Measurements from ENCODE around the gene GPR61. TPM values are rescaled to one million over a fixed set of nuclear protein-coding genes. Genes with fewer than 3 reads are reported as not detected.

Gene GPR61
- total and polyA plus RNA-seq, 4 donors, result not detected

- Histone ChIP-seq H3K4me3 (ENCODE audit: low read length in 2 of 2) (peak overlapping the region; percentile 74 to 96), H3K36me3 (ENCODE audit: control insufficient read depth in 1 of 2, insufficient read depth in 2 of 2, low read length in 1 of 2) (no peaks in the 10 kb centered on the region), H3K4me1 (ENCODE audit: control insufficient read depth in 1 of 2, insufficient read depth in 2 of 2, low read length in 2 of 2) (no peaks in the 10 kb centered on the region), H3K27me3 (ENCODE audit: control insufficient read depth in 1 of 2, insufficient read depth in 2 of 2, low read length in 1 of 2) (no peaks in the 10 kb centered on the region), H3K9me3 (ENCODE audit: control insufficient read depth, low read length) (no peaks in the 10 kb centered on the region), H3K27ac (ENCODE audit: low read depth in 1 of 2, low read length in 2 of 2) (peak overlapping the region; percentile 67 to 97)
- ATAC-seq (ENCODE audit: low FRiP score) (peak; percentile 40), DNase-seq (no peak)
- intact Hi-C loops (cut with DNase I), result loop anchor here (2.0 to 10.0 kb wide), 5 partner anchors 73 to 437 kb away; partner anchors contain the start of genes AHCYL1 (in 1 of the 2) and GSTM1 (in 1 of the 2)
- WGBS, 2 donors, result 9 to 10% methylated on average over 22 of the region's 22 CpGs
Observed at GRCh38 chr1:109547463-109548320, 8.0 kb downstream of the GPR61 start.

GRCh38 chr1:109548321-109549267, 8.9 kb downstream of the GPR61 start, which contains the start of gene GNAI3:
Gene GNAI3, plus strand, starts transcription at chr1:109548615. Its CDS starts 106 bp downstream, at chr1:109548721.
- WGBS, 2 donors, result 0% methylated on average over 67 to 68 of the region's 68 CpGs
- no peaks in the 10 kb centered on the region for H3K4me1 ChIP-seq (ENCODE audit: control insufficient read depth in 1 of 2, insufficient read depth in 2 of 2, low read length in 2 of 2)
- H3K4me3 ChIP-seq (ENCODE audit: low read length in 2 of 2), result peak within 1 kb of the TSS; percentile 83 to 96
- intact Hi-C loops (cut with DNase I), result loop anchor here (2.0 to 10.0 kb wide), 3 partner anchors 72 to 436 kb away; partner anchors contain the start of genes AHCYL1 (in 1 of the 2) and GSTM1 (in 1 of the 2)
- H3K36me3 ChIP-seq (ENCODE audit: control insufficient read depth in 1 of 2, insufficient read depth in 2 of 2, low read length in 1 of 2), result no peaks in the 10 kb centered on the region
- H3K27ac ChIP-seq (ENCODE audit: low read depth in 1 of 2, low read length in 2 of 2), result peak within 1 kb of the TSS; percentile 67 to 97
- no peaks in the 10 kb centered on the region for H3K9me3 ChIP-seq (ENCODE audit: control insufficient read depth, low read length)
- no peaks in the 10 kb centered on the region for H3K27me3 ChIP-seq (ENCODE audit: control insufficient read depth in 1 of 2, insufficient read depth in 2 of 2, low read length in 1 of 2)
- DNase-seq, result peak; percentile 99
- peak; percentile 98 for ATAC-seq (ENCODE audit: low FRiP score)

- Histone ChIP-seq H3K27me3 (ENCODE audit: control insufficient read depth in 1 of 2, insufficient read depth in 2 of 2, low read length in 1 of 2) (no peaks in the 10 kb centered on the region), H3K36me3 (ENCODE audit: control insufficient read depth in 1 of 2, insufficient read depth in 2 of 2, low read length in 1 of 2) (no peaks in the 10 kb centered on the region), H3K27ac (ENCODE audit: low read depth in 1 of 2, low read length in 2 of 2) (no peak overlapping the region), H3K4me1 (ENCODE audit: control insufficient read depth in 1 of 2, insufficient read depth in 2 of 2, low read length in 2 of 2) (no peaks in the 10 kb centered on the region), H3K9me3 (ENCODE audit: control insufficient read depth, low read length) (no peaks in the 10 kb centered on the region), H3K4me3 (ENCODE audit: low read length in 2 of 2) (no peak overlapping the region)
- ATAC-seq (ENCODE audit: low FRiP score) (no peak), DNase-seq (no peak)
- intact Hi-C loops (cut with DNase I), result no loop called here
- 89 to 91% methylated on average over 2 of the region's 2 CpGs for WGBS, 2 donors
Observed at GRCh38 chr1:109556563-109556962, 16.9 kb downstream of the GPR61 start.

- 95 to 97% methylated on average over 5 of the region's 5 CpGs for WGBS, 2 donors
- peaks cover 0 to 2% of the 10 kb centered on the region in 2 donors for H3K4me1 ChIP-seq (ENCODE audit: control insufficient read depth in 1 of 2, insufficient read depth in 2 of 2, low read length in 2 of 2)
Observed at GRCh38 chr1:109557520-109557919, 17.8 kb downstream of the GPR61 start.

GRCh38 chr1:109559995-109560394, 20.3 kb downstream of the GPR61 start:
- Histone ChIP-seq H3K4me1 (ENCODE audit: control insufficient read depth in 1 of 2, insufficient read depth in 2 of 2, low read length in 2 of 2) (peaks cover 0 to 3% of the 10 kb centered on the region in 2 donors), H3K27ac (ENCODE audit: low read depth in 1 of 2, low read length in 2 of 2) (no peak overlapping the region), H3K36me3 (ENCODE audit: control insufficient read depth in 1 of 2, insufficient read depth in 2 of 2, low read length in 1 of 2) (no peaks in the 10 kb centered on the region), H3K9me3 (ENCODE audit: control insufficient read depth, low read length) (no peaks in the 10 kb centered on the region), H3K27me3 (ENCODE audit: control insufficient read depth in 1 of 2, insufficient read depth in 2 of 2, low read length in 1 of 2) (no peaks in the 10 kb centered on the region), H3K4me3 (ENCODE audit: low read length in 2 of 2) (no peak overlapping the region)
- no peak for DNase-seq
- no peak for ATAC-seq (ENCODE audit: low FRiP score)
- intact Hi-C loops (cut with DNase I), result no loop called here

More at GRCh38 chr1:109557520-109557919, 17.8 kb downstream of the GPR61 start:
- intact Hi-C loops (cut with DNase I), result no loop called here
- Histone ChIP-seq H3K27me3 (ENCODE audit: control insufficient read depth in 1 of 2, insufficient read depth in 2 of 2, low read length in 1 of 2) (no peaks in the 10 kb centered on the region), H3K9me3 (ENCODE audit: control insufficient read depth, low read length) (no peaks in the 10 kb centered on the region), H3K36me3 (ENCODE audit: control insufficient read depth in 1 of 2, insufficient read depth in 2 of 2, low read length in 1 of 2) (no peaks in the 10 kb centered on the region), H3K4me3 (ENCODE audit: low read length in 2 of 2) (no peak overlapping the region), H3K27ac (ENCODE audit: low read depth in 1 of 2, low read length in 2 of 2) (no peak overlapping the region)
- DNase-seq (no peak), ATAC-seq (ENCODE audit: low FRiP score) (no peak)

- no peak overlapping the region for H3K4me3 ChIP-seq (ENCODE audit: low read length in 2 of 2)
- ATAC-seq (ENCODE audit: low FRiP score) (no peak), DNase-seq (no peak)
- H3K9me3 ChIP-seq (ENCODE audit: control insufficient read depth, low read length), result no peaks in the 10 kb centered on the region
- intact Hi-C loops (cut with DNase I), result no loop called here
- no peaks in the 10 kb centered on the region for H3K36me3 ChIP-seq (ENCODE audit: control insufficient read depth in 1 of 2, insufficient read depth in 2 of 2, low read length in 1 of 2)
- 85 to 87% methylated on average over 7 of the region's 7 CpGs for WGBS, 2 donors
- H3K27me3 ChIP-seq (ENCODE audit: control insufficient read depth in 1 of 2, insufficient read depth in 2 of 2, low read length in 1 of 2), result no peaks in the 10 kb centered on the region
- H3K4me1 ChIP-seq (ENCODE audit: control insufficient read depth in 1 of 2, insufficient read depth in 2 of 2, low read length in 2 of 2), result peaks cover 0 to 5% of the 10 kb centered on the region in 2 donors
- no peak overlapping the region for H3K27ac ChIP-seq (ENCODE audit: low read depth in 1 of 2, low read length in 2 of 2)
Observed at GRCh38 chr1:109564194-109564878, 24.7 kb downstream of the GPR61 start.

- H3K9me3 ChIP-seq (ENCODE audit: control insufficient read depth, low read length), result no peaks in the 10 kb centered on the region
- no peaks in the 10 kb centered on the region for H3K36me3 ChIP-seq (ENCODE audit: control insufficient read depth in 1 of 2, insufficient read depth in 2 of 2, low read length in 1 of 2)
- ATAC-seq (ENCODE audit: low FRiP score) (no peak), DNase-seq (no peak)
- intact Hi-C loops (cut with DNase I), result no loop called here
- 92 to 95% methylated on average over 3 of the region's 3 CpGs for WGBS, 2 donors
- H3K27ac ChIP-seq (ENCODE audit: low read depth in 1 of 2, low read length in 2 of 2), result no peak overlapping the region
- H3K4me1 ChIP-seq (ENCODE audit: control insufficient read depth in 1 of 2, insufficient read depth in 2 of 2, low read length in 2 of 2), result peaks cover 0 to 5% of the 10 kb centered on the region in 2 donors
- H3K4me3 ChIP-seq (ENCODE audit: low read length in 2 of 2), result no peak overlapping the region
- no peaks in the 10 kb centered on the region for H3K27me3 ChIP-seq (ENCODE audit: control insufficient read depth in 1 of 2, insufficient read depth in 2 of 2, low read length in 1 of 2)
Observed at GRCh38 chr1:109565241-109565640, 25.6 kb downstream of the GPR61 start.

- DNase-seq (no peak), ATAC-seq (ENCODE audit: low FRiP score) (no peak)
- Histone ChIP-seq H3K36me3 (ENCODE audit: control insufficient read depth in 1 of 2, insufficient read depth in 2 of 2, low read length in 1 of 2) (no peaks in the 10 kb centered on the region), H3K4me1 (ENCODE audit: control insufficient read depth in 1 of 2, insufficient read depth in 2 of 2, low read length in 2 of 2) (peaks cover 0 to 7% of the 10 kb centered on the region in 2 donors), H3K4me3 (ENCODE audit: low read length in 2 of 2) (no peak overlapping the region), H3K9me3 (ENCODE audit: control insufficient read depth, low read length) (no peaks in the 10 kb centered on the region), H3K27me3 (ENCODE audit: control insufficient read depth in 1 of 2, insufficient read depth in 2 of 2, low read length in 1 of 2) (no peaks in the 10 kb centered on the region), H3K27ac (ENCODE audit: low read depth in 1 of 2, low read length in 2 of 2) (no peak overlapping the region)
- WGBS, 2 donors, result 33 to 42% methylated on average over 1 of the region's 1 CpG
- intact Hi-C loops (cut with DNase I), result no loop called here
Observed at GRCh38 chr1:109566982-109567381, 27.3 kb downstream of the GPR61 start.
